ENCODE results near the gene WDFY4. TPM values are rescaled to one million over a fixed set of nuclear protein-coding genes. Genes with fewer than 3 reads are reported as not detected.

Gene WDFY4
- total and polyA plus RNA-seq, 9 of the 15 experiments (the other 6 are each of a cell fraction or from before 2014, with no cell fraction given): 0.01 to 0.02 (median 0.01) TPM; not detected in 6

DNA sequence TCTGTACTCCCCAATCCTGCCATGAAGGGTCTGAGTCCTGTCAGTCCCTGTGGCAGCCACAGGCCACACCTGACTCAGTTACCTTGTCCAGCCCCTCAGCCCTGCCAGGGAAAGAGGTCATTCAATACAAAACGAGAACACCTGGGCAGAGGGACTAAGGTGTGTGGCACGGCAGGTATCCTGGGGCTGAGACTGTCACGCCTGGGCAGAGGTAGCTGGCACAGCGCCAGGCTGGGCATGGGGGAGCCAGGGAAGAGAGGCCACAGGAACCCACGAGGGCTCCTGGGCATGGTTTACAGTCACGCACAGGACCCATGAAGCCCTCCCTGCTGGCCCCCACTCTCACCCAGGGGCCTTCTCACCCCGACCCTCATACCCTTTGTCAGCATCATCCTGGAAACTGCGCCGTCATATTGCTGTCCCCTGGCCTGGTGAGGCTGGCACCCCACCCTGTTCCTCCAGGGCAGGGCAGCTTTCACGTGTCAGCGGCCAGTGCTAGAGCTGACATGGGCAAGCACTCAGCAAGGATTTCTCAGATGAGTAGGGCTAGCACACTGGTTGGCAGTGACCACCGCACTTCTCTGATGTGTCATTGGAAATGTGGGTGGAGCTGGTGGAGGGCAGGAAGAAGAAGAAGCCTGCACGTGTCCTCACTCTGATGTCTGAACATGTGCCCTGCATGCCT, 212.2 kb downstream of the WDFY4 start:
- ATAC-seq (no peak), FAIRE-seq (no peak), DNase-seq (ENCODE audit: extremely low read depth in 1 of 4, low spot score in 3 of 4) (no peak)
- H3K27ac ChIP-seq (ENCODE audit: extremely low read depth, low read depth, low read length): no peak overlapping the region
- intact Hi-C loops (cut with micrococcal nuclease) (no loop called here), in situ Hi-C loops (cut with MboI) (no loop called here)
- H2AFZ ChIP-seq (ENCODE audit: low read depth, low read length): no peak overlapping the region
- H3K4me2 ChIP-seq (ENCODE audit: insufficient read depth, low read length): no peak overlapping the region
- BruUV-seq (replicated peaks): no TSS peak
- H3K4me1 ChIP-seq (replicated peaks in 1 of 2; ENCODE audit: control insufficient read depth in 2 of 2, insufficient read depth in 2 of 2, low read length in 2 of 2): no peaks in the 10 kb centered on the region
- H3K9me3 ChIP-seq (replicated peaks; ENCODE audit: control insufficient read depth, insufficient read depth, low read depth, low read length): no peaks in the 10 kb centered on the region
- no peaks in the 10 kb centered on the region for H3K36me3 ChIP-seq (ENCODE audit: control insufficient read depth, insufficient read depth, low read length)
- CTCF ChIA-PET (ENCODE audit: low intra/inter-chr PET ratio): no interaction called here
- no peaks in the 10 kb centered on the region for H3K79me2 ChIP-seq (ENCODE audit: control insufficient read depth, insufficient read depth, low read length)
- no peak for TF ChIP-seq ZNF282 (CRISPR knock-in tag; IDR thresholded peaks at IDR 0.05)
- TF ChIP-seq, protein P1, sequence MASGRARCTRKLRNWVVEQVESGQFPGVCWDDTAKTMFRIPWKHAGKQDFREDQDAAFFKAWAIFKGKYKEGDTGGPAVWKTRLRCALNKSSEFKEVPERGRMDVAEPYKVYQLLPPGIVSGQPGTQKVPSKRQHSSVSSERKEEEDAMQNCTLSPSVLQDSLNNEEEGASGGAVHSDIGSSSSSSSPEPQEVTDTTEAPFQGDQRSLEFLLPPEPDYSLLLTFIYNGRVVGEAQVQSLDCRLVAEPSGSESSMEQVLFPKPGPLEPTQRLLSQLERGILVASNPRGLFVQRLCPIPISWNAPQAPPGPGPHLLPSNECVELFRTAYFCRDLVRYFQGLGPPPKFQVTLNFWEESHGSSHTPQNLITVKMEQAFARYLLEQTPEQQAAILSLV (tag; IDR thresholded peaks at IDR 0.05): no peak
- TF ChIP-seq PRMT5 (CRISPR knock-in tag; IDR thresholded peaks at IDR 0.05): no peak
- TF ChIP-seq MCM3 (IDR thresholded peaks at IDR 0.05): no peak
- TF ChIP-seq ZKSCAN8 (CRISPR knock-in tag; IDR thresholded peaks at IDR 0.05): no peak
- no peak for TF ChIP-seq ZNF584 (CRISPR knock-in tag; IDR thresholded peaks at IDR 0.05; ENCODE audit: low read depth)
- peak; percentile 74 for TF ChIP-seq NFIC (IDR thresholded peaks at IDR 0.05)
- no peak for TF ChIP-seq KHSRP (IDR thresholded peaks at IDR 0.05)
- H3K9me1 ChIP-seq (ENCODE audit: control insufficient read depth, insufficient read depth, low read length): no peaks in the 10 kb centered on the region
- H3K27me3 ChIP-seq (ENCODE audit: control insufficient read depth in 2 of 2, insufficient read depth in 2 of 2, low read length in 2 of 2): peaks cover 8 to 33% of the 10 kb centered on the region in 2 experiments; a peak in 4 of 5 replicates
- 0% methylated on average over 13 of the region's 13 CpGs for WGBS (ENCODE audit: insufficient coverage, low coverage, missing lambda C conversion rate)
- H3K9ac ChIP-seq (ENCODE audit: insufficient read depth in 1 of 2, low read depth in 2 of 2, low read length in 2 of 2): no peak overlapping the region
- H4K20me1 ChIP-seq (replicated peaks; ENCODE audit: control insufficient read depth, insufficient read depth, low read length): no peaks in the 10 kb centered on the region
- POLR2A ChIA-PET: interaction anchor here (0.6 to 1.1 kb wide), 2 partner anchors 10 to 49 kb away, joined by 3 to 4 read pairs; no protein-coding TSS in a partner anchor
- H3K4me3 ChIP-seq: no peak overlapping the region
